ENCODE data around the gene TEX264.

- TF ChIP-seq, protein P1, sequence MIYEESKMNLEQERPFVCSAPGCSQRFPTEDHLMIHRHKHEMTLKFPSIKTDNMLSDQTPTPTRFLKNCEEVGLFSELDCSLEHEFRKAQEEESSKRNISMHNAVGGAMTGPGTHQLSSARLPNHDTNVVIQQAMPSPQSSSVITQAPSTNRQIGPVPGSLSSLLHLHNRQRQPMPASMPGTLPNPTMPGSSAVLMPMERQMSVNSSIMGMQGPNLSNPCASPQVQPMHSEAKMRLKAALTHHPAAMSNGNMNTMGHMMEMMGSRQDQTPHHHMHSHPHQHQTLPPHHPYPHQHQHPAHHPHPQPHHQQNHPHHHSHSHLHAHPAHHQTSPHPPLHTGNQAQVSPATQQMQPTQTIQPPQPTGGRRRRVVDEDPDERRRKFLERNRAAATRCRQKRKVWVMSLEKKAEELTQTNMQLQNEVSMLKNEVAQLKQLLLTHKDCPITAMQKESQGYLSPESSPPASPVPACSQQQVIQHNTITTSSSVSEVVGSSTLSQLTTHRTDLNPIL (CRISPR knock-in tag; IDR thresholded peaks at IDR 0.05; ENCODE audit: low read depth), result no peak
- TF ChIP-seq ZC3H10 (CRISPR knock-in tag; IDR thresholded peaks at IDR 0.05) (no peak), PATZ1 (CRISPR knock-in tag; IDR thresholded peaks at IDR 0.05; ENCODE audit: borderline replicate concordance) (no peak), ZFP3 (CRISPR knock-in tag; IDR thresholded peaks at IDR 0.05) (no peak), SNAI2 (CRISPR knock-in tag; IDR thresholded peaks at IDR 0.05) (no peak), PPARA (CRISPR knock-in tag; IDR thresholded peaks at IDR 0.05; ENCODE audit: borderline replicate concordance) (no peak), TCF4 (CRISPR knock-in tag; IDR thresholded peaks at IDR 0.05; ENCODE audit: borderline replicate concordance) (no peak), ARNTL (CRISPR knock-in tag; IDR thresholded peaks at IDR 0.05; ENCODE audit: borderline replicate concordance, low read depth) (no peak), GLIS3 (CRISPR knock-in tag; IDR thresholded peaks at IDR 0.05) (no peak), RARB (CRISPR knock-in tag; IDR thresholded peaks at IDR 0.05) (no peak), ZNF8 (CRISPR knock-in tag; IDR thresholded peaks at IDR 0.05) (no peak), ZNF565 (CRISPR knock-in tag; conservative IDR thresholded peaks at IDR 0.05; ENCODE audit: low read depth) (no peak)
- TF ChIP-seq, protein P2, sequence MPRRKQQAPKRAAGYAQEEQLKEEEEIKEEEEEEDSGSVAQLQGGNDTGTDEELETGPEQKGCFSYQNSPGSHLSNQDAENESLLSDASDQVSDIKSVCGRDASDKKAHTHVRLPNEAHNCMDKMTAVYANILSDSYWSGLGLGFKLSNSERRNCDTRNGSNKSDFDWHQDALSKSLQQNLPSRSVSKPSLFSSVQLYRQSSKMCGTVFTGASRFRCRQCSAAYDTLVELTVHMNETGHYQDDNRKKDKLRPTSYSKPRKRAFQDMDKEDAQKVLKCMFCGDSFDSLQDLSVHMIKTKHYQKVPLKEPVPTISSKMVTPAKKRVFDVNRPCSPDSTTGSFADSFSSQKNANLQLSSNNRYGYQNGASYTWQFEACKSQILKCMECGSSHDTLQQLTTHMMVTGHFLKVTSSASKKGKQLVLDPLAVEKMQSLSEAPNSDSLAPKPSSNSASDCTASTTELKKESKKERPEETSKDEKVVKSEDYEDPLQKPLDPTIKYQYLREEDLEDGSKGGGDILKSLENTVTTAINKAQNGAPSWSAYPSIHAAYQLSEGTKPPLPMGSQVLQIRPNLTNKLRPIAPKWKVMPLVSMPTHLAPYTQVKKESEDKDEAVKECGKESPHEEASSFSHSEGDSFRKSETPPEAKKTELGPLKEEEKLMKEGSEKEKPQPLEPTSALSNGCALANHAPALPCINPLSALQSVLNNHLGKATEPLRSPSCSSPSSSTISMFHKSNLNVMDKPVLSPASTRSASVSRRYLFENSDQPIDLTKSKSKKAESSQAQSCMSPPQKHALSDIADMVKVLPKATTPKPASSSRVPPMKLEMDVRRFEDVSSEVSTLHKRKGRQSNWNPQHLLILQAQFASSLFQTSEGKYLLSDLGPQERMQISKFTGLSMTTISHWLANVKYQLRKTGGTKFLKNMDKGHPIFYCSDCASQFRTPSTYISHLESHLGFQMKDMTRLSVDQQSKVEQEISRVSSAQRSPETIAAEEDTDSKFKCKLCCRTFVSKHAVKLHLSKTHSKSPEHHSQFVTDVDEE (CRISPR knock-in tag; IDR thresholded peaks at IDR 0.05), result no peak
- TF ChIP-seq, protein P3, sequence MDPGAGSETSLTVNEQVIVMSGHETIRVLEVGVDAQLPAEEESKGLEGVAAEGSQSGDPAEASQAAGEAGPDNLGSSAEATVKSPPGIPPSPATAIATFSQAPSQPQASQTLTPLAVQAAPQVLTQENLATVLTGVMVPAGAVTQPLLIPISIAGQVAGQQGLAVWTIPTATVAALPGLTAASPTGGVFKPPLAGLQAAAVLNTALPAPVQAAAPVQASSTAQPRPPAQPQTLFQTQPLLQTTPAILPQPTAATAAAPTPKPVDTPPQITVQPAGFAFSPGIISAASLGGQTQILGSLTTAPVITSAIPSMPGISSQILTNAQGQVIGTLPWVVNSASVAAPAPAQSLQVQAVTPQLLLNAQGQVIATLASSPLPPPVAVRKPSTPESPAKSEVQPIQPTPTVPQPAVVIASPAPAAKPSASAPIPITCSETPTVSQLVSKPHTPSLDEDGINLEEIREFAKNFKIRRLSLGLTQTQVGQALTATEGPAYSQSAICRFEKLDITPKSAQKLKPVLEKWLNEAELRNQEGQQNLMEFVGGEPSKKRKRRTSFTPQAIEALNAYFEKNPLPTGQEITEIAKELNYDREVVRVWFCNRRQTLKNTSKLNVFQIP (CRISPR knock-in tag; IDR thresholded peaks at IDR 0.05; ENCODE audit: borderline replicate concordance, low read depth), result no peak
Observed at GRCh38 chr3:51679318-51679717, 8.3 kb downstream of the TEX264 start.

All from SK-N-SH treated with all-trans-retinoic acid at 6 μM for 48 hours (cell line).